GM12865 (cell line): ENCODE results near the gene IRF8.
"Not testable (repeated sequence)": the region's sequence is repeated elsewhere in the genome, so short reads cannot be mapped to it uniquely, and the experiment has no call there.

ENCODE experiments used
- DNase-seq: peaks from one replicate; pipeline ENCODE4 v3.0.0; 2010; ENCODE audit warnings: low read depth
- H3K4me3 ChIP-seq: 2 replicates; pipeline ENCODE4 v1.5.1; 2011; ENCODE audit warnings: mild to moderate bottlenecking, low read depth, low read length, control low read depth
- CTCF ChIP-seq: IDR thresholded peaks from 2 replicates; pipeline ENCODE4 v1.5.1; 2011; ENCODE audit warnings: low read length, control low read depth, low read depth, inconsistent platforms; ENCODE audit not compliant: insufficient read depth; ENCODE audit errors: missing control alignments

IRF8 gene

GRCh38 chr16:85935391-85935973, 36.5 kb downstream of the IRF8 start:
- TF ChIP-seq CTCF, result no peak
- H3K4me3 ChIP-seq, result peak overlapping the region; percentile 48
- no peak for DNase-seq

- peak overlapping the region; percentile 48 for H3K4me3 ChIP-seq
- TF ChIP-seq CTCF, result no peak
- DNase-seq, result peak; percentile 91
These were observed 37.2 kb downstream of the IRF8 start for GRCh38 chr16:85935974-85936760.

- no peak for TF ChIP-seq CTCF
- peak; percentile 56 for DNase-seq
- peak overlapping the region; percentile 48 for H3K4me3 ChIP-seq
These were observed 37.9 kb downstream of the IRF8 start for GRCh38 chr16:85936816-85937215.

GRCh38 chr16:85940214-85940613, 41.3 kb downstream of the IRF8 start:
- no peak for TF ChIP-seq CTCF
- no peak overlapping the region for H3K4me3 ChIP-seq

GRCh38 chr16:85941863-85942644, 43.1 kb downstream of the IRF8 start:
- no peak overlapping the region for H3K4me3 ChIP-seq
- no peak for DNase-seq
- TF ChIP-seq CTCF, result no peak

More at GRCh38 chr16:85940214-85940613, 41.3 kb downstream of the IRF8 start:
- no peak for DNase-seq

GRCh38 chr16:85942659-85943058, 43.7 kb downstream of the IRF8 start:
- not testable (repeated sequence) for DNase-seq, H3K4me3 ChIP-seq

- no peak for DNase-seq
- H3K4me3 ChIP-seq, result no peak overlapping the region
- TF ChIP-seq CTCF, result no peak
These were observed 44.7 kb downstream of the IRF8 start for GRCh38 chr16:85943711-85944110.
